HepG2 (cell line): ENCODE measurements around the gene CYB5R3. TPM values are rescaled to one million over a fixed set of nuclear protein-coding genes. Genes with fewer than 3 reads are reported as not detected.

Source experiments
- ARID5B ChIP-seq: IDR thresholded peaks from 2 replicates; pipeline ENCODE4 v1.4.0; 2020; ENCODE audit warnings: mild to moderate bottlenecking, missing genetic modification reagents
- BCLAF1 ChIP-seq: fragments of 450-650 bp; IDR thresholded peaks from 2 replicates; pipeline ENCODE4 v1.6.1; 2017; ENCODE audit warnings: mild to moderate bottlenecking
- CREB1 ChIP-seq, 2 experiments: fragments of 450-650 bp in 1 of 2; IDR thresholded peaks; 2 replicates each; pipeline ENCODE4 v1.6.1; 2016 to 2017; ENCODE audit warnings: control low read depth in 1 of 2, mild to moderate bottlenecking in 1 of 2, missing compliant biosample characterization in 1 of 2, missing genetic modification characterization in 1 of 2
- ELF1 ChIP-seq: sonication (generic); formaldehyde crosslinking; IDR thresholded peaks from 2 replicates; pipeline ENCODE4 v1.4.0; 2020; ENCODE audit warnings: missing genetic modification reagents
- ELF3 ChIP-seq: IDR thresholded peaks from 2 replicates; pipeline ENCODE4 v1.6.1; 2016; ENCODE audit warnings: missing genetic modification reagents, missing compliant biosample characterization
- GABPA ChIP-seq, 2 experiments: IDR thresholded peaks; 2 replicates each; pipeline ENCODE4 v1.6.1; 2011 to 2016; ENCODE audit warnings: low read depth in 2 of 2, low read length in 1 of 2, missing biosample characterization in 1 of 2, missing genetic modification characterization in 1 of 2
- HDAC1 ChIP-seq: sonication (generic); formaldehyde crosslinking; IDR thresholded peaks from 2 replicates; pipeline ENCODE4 v1.5.1; 2020; ENCODE audit warnings: mild to moderate bottlenecking, missing genetic modification reagents
- KDM3A ChIP-seq: IDR thresholded peaks from 2 replicates; pipeline ENCODE4 v1.6.1; 2018; ENCODE audit warnings: low read depth, missing compliant biosample characterization
- PHF8 ChIP-seq: sonication (generic); formaldehyde crosslinking; IDR thresholded peaks from 2 replicates; pipeline ENCODE4 v1.5.0; 2020; ENCODE audit warnings: missing genetic modification reagents
- PITX1 ChIP-seq: sonication (generic); formaldehyde crosslinking; IDR thresholded peaks from 2 replicates; pipeline ENCODE4 v1.5.1; 2020; ENCODE audit warnings: mild to moderate bottlenecking, missing genetic modification reagents
- POLR2A ChIP-seq, 2 experiments: IDR thresholded peaks; 2 replicates each; pipeline ENCODE4 v1.6.1; 2011; ENCODE audit warnings: low read depth in 2 of 2, low read length in 2 of 2, mild to moderate bottlenecking in 1 of 2, moderate library complexity in 1 of 2; ENCODE audit not compliant: insufficient read depth in 1 of 2
- RARA ChIP-seq: IDR thresholded peaks from 2 replicates; pipeline ENCODE4 v1.6.1; 2016; ENCODE audit warnings: missing genetic modification reagents, missing compliant biosample characterization
- SRSF9 ChIP-seq: fragments of 200-400 bp; formaldehyde crosslinking; IDR thresholded peaks from 2 replicates; pipeline ENCODE4 v1.6.1; 2018; ENCODE audit warnings: borderline replicate concordance, mild to moderate bottlenecking, low read depth, low read length; ENCODE audit not compliant: insufficient read depth, poor library complexity, severe bottlenecking
- TBX2 ChIP-seq: sonication (generic); formaldehyde crosslinking; IDR thresholded peaks from 2 replicates; pipeline ENCODE4 v1.5.0; 2020; ENCODE audit warnings: missing genetic modification reagents, mild to moderate bottlenecking, borderline replicate concordance
- TFDP2 ChIP-seq: sonication (generic); formaldehyde crosslinking; IDR thresholded peaks from 2 replicates; pipeline ENCODE4 v1.4.0; 2020; ENCODE audit warnings: missing genetic modification reagents
- ZFP62 ChIP-seq: sonication (generic); formaldehyde crosslinking; IDR thresholded peaks from 2 replicates; pipeline ENCODE4 v1.4.0; 2020; ENCODE audit warnings: missing genetic modification reagents
- ZMYM3 ChIP-seq: sonication (generic); formaldehyde crosslinking; IDR thresholded peaks from 2 replicates; pipeline ENCODE4 v1.5.1; 2020; ENCODE audit warnings: mild to moderate bottlenecking, missing genetic modification reagents
- ZNF550 ChIP-seq: sonication (generic); formaldehyde crosslinking; IDR thresholded peaks from 2 replicates; pipeline ENCODE4 v1.4.0; 2020; ENCODE audit warnings: mild to moderate bottlenecking, missing genetic modification reagents, borderline replicate concordance
- ZNF710 ChIP-seq: sonication (generic); formaldehyde crosslinking; IDR thresholded peaks from 2 replicates; pipeline ENCODE4 v1.5.0; 2020; ENCODE audit warnings: mild to moderate bottlenecking, missing genetic modification reagents, borderline replicate concordance
- ZNF788 ChIP-seq: sonication (generic); formaldehyde crosslinking; IDR thresholded peaks from 2 replicates; pipeline ENCODE4 v1.5.0; 2020; ENCODE audit warnings: mild to moderate bottlenecking, missing genetic modification reagents, borderline replicate concordance
- polyA plus RNA-seq, 8 experiments: library from polyadenylated mRNA; depleted of rRNA in 3 of 8; stranded (reverse) in 7 of 8; unstranded in 1 of 8; fragments of >200 nt; fragmentation: Illumina TruSeq in 4 of 8; extraction: Trizol in 4 of 8; gene quantifications; 2 replicates each; pipeline versions ENCODE4 v1.2.1 to v1.2.3, GENCODE V29; 2011 to 2016; ENCODE audit warnings: low read depth in 4 of 8, missing spikeins in 1 of 8, mixed read lengths in 1 of 8; ENCODE audit not compliant: insufficient read depth in 1 of 8
- total RNA-seq, 5 experiments: library from RNA; depleted of rRNA; stranded (reverse); fragments of >200 nt; fragmentation: Illumina TruSeq; extraction: Trizol; gene quantifications; 2 replicates each; pipeline ENCODE4 v1.2.3, GENCODE V29; 2016; ENCODE audit warnings: low read depth in 1 of 5

Gene CYB5R3
- total and polyA plus RNA-seq, 2 of the 13 experiments (the other 11 are each of a cell fraction or from before 2014, with no cell fraction given) = 32.4 to 305 TPM

GRCh38 chr22:42676059-42676607 lies 26.9 kb upstream of the CYB5R3 start (continued):
- peak; percentile 23; the same call in 1 of the 2 replicates for TF ChIP-seq TFDP2 (CRISPR knock-in tag)
- no peak for TF ChIP-seq GABPA (IDR thresholded peaks at IDR 0.05; ENCODE audit: low read depth, low read length)
- peak; percentile 68 for TF ChIP-seq GABPA (CRISPR knock-in tag; IDR thresholded peaks at IDR 0.05; ENCODE audit: low read depth)
- 0 out of 2 replicates have a peak, but pooled peaks have one; percentile 54 for TF ChIP-seq KDM3A (CRISPR knock-in tag)
- no peak for TF ChIP-seq ZNF788 (CRISPR knock-in tag)
- peak; percentile 47; the same call in 1 of the 2 replicates for TF ChIP-seq ELF1 (CRISPR knock-in tag)
- no peak for TF ChIP-seq POLR2A (IDR thresholded peaks at IDR 0.05; ENCODE audit: insufficient read depth in 1 of 2, low read depth in 2 of 2, low read length in 2 of 2)
- TF ChIP-seq CREB1 (IDR thresholded peaks at IDR 0.05) = no peak
- TF ChIP-seq CREB1 (CRISPR knock-in tag; IDR thresholded peaks at IDR 0.05) = peak; percentile 29; the same call in 1 of the 2 replicates
- TF ChIP-seq ZFP62 (CRISPR knock-in tag) = no peak
- no peak for TF ChIP-seq PHF8 (CRISPR knock-in tag)
- TF ChIP-seq ZMYM3 = 0 out of 2 replicates have a peak, but pooled peaks have one; percentile 13
- peak; percentile 86; the same call in 1 of the 2 replicates for TF ChIP-seq TBX2
- peak; percentile 87; the same call in 1 of the 2 replicates for TF ChIP-seq ZNF710 (CRISPR knock-in tag)
- TF ChIP-seq PITX1 = peak; percentile 94
- TF ChIP-seq ZNF550 (CRISPR knock-in tag) = no peak
- peak; percentile 67 for TF ChIP-seq RARA
- no peak for TF ChIP-seq SRSF9
- peak; percentile 49 for TF ChIP-seq HDAC1 (CRISPR knock-in tag)
- TF ChIP-seq ELF3 = peak; percentile 31; the same call in 1 of the 2 replicates
- no peak for TF ChIP-seq BCLAF1
- TF ChIP-seq ARID5B (CRISPR knock-in tag) = peak; percentile 69
